HG03432 (cell line): ENCODE data around the gene ARMC12.
"Not testable (repeated sequence)": the region's sequence is repeated elsewhere in the genome, so short reads cannot be mapped to it uniquely, and the experiment has no call there.

Experiments used
- ATAC-seq: cut with Tn5 transposase; IDR thresholded peaks from one replicate; pipeline ENCODE4 v1.9.1; 2021; ENCODE audit warnings: mild to moderate bottlenecking, moderate library complexity; ENCODE audit not compliant: unreplicated experiment

ARMC12 gene, protein sequence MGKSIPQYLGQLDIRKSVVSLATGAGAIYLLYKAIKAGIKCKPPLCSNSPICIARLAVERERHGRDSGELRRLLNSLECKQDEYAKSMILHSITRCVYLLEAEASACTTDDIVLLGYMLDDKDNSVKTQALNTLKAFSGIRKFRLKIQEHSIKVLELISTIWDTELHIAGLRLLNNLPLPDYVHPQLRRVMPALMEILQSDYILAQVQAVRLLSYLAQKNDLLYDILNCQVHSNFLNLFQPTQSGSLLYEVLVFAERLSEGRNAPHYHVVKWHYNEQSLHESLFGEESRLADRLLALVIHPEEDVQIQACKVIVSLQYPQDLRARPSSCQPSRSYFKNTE

DNA sequence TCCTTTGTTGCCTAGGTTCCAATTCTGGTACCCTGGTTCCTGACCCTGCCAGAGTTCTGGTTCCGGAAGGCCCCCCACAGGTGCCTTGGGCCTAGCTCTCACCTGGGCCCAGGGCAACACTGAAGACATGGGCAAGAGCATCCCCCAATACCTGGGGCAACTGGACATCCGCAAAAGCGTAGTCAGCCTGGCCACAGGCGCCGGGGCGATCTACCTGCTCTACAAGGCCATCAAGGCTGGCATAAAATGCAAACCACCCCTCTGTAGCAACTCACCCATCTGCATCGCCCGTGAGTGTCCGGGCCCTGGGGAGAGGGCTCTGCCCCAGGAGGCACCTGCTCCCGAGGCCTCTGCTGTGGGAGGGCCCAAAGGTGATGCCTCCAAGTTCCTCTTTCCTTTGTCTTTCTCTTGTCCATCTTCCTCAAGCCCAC, at the start of gene ARMC12:
TSS of gene ARMC12 (plus strand) at position 51 of the 431 bp plus-strand sequence. CDS start at position 128, 77 bp downstream.
- no peak for ATAC-seq

DNA sequence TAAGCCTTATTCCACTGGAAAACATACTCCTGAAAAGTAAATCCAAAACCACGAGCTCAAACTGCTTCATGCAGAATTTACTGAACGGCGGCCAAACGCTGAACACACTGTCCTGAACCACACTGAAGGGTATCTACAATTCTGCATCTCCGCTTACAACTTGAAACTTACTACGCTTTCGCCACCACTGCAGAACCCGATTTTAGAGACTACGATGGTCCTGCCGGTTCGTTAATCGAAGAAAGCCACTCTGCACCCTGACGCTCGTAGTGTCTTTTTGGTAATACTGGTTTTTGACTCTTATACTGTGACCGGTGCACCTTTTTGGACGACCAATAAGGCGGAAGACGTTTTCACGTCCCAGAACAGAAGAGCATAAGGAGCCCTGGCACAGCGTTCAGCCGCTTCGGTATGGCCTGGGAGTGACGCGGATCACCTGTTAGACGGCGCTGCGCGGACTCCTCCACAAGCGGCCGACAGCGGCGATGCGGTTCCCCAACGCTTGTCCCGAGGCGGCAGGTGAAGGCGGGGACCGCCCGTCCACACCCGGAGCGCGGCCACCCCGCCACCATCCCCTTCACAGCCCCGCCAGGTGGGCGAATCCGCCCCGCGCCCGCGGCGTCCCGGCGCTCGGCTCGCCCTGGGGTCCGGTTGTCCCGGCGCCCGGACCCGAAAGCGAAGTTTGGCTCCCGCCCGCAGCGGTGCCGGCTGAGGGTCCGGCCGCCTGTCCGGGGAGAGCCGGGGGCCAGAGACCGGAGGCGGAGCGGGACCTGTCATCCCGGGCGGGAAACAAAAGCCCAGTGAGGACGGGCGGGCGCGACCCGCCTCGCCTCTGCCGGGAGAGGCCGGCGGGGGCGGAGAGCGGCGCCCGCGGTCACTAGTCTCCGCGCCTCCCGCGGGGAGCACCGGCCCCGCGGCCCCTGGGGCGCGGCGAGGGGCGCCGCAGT, 48.9 kb upstream of the ARMC12 start:
- peak; percentile 50 for ATAC-seq

DNA sequence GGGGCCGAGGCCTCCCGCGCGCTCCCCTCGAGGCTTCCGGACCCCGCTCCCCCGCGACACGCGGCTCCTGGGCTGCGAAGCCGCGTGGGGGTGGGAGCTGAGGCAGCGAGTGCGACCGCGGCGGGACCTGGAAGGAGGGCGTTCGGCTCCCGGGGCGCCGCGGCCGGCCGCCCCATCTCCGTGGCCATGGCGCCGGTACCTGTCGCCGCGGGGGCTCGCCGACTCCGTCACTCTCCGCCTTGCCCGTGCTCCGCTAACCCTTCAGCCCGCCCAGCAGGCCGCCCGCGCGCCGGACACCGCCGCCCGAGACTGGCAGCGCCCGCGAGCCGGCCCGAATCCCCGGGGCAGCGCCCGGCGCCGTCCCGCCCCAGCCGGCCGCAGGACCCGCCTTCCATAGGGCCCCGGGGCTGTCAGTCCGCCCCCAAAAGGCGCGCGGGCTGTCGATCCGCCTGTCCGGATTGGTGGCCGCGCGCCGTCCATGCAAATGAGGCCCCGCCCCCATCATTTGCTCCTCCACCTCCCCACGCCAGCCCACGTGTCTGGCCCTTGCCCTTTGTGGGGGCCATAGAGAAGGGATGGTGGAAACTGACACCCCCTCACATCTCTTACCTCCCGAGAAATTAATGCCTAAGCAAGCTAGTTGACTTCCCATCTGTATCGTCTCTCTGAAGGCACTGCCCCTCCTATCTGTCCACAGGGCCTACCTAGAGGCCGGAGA, 48.1 kb upstream of the ARMC12 start, which contains the start of gene FKBP5:
TSS of gene FKBP5 (minus strand) at position 311 of the 718 bp plus-strand sequence. CDS start 46,091 bp downstream, outside the sequence.
- peak; percentile 87 for ATAC-seq

DNA sequence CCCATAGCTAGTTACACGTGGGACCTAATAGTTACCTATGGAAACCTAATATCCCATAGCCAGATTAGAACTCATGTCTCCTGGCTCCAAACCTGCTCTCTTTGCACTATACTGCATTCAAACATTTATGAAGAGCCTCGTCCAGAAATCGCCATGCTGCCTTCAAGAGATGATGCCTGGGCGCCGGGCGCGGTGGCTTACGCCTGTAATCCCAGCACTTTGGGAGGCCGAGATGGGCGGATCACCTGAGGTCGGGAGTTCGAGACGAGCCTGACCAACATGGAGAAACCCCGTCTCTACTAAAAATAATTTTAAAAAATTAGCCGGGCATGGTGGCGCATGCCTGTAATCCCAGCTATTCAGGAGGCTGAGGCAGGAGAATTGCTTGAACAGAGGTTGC, 46.8 kb upstream of the ARMC12 start:
- ATAC-seq: not testable (repeated sequence)

DNA sequence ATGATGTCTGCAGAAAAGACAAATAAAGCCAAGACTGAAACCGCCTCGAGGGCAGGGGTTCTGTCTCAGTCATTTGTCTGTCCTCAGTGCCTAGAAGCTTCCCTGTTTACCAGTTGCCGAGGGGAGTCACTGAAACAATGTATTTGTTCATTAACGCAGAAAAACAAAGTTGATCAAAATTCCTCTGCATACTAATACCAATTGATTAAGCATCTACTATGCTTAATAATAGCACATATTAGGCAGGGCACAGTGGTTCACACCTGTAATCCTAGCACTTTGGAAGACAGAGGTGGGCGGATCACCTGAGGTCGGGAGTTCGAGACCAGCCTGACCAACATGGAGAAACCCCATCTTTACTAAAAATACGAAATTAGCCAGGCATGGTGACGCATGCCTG, 46.3 kb upstream of the ARMC12 start:
- no peak for ATAC-seq

DNA sequence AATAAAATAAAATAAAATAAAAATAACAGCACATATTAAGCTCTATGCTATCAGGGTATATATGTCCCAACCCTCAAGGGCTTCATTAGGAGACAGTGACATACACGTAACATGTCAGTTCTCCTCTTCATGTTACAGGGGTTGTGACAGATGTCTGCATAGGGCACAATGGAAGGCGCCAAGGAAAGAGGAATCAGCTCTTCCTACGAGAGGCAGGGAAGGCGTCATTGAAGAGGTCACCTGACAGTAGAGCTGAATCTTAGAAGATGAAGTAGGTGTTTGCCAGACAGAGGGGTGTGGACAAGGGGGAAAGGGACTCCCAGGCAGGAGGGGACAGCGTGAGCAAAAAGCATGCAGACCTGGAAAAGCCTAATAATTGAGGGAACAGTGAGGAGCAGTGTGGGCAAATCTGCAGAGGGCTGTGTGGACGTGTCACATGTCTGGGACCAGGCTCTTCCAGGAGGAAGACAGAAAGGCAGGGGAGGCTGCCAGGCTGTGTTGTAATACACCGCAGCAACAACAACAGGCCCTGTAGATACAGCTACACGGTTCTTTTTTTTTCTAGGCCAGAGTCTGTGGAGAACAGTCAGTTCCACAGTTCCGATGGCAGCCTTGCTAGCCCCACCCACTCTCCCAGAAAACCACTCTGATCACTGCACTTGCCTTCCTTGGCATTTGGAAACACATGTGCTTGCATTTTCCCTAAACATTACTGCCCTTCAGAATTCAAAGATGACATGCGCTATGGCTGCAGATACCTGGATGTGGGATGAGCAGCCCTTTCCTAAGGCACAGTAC, 45.6 kb upstream of the ARMC12 start:
- no peak for ATAC-seq

DNA sequence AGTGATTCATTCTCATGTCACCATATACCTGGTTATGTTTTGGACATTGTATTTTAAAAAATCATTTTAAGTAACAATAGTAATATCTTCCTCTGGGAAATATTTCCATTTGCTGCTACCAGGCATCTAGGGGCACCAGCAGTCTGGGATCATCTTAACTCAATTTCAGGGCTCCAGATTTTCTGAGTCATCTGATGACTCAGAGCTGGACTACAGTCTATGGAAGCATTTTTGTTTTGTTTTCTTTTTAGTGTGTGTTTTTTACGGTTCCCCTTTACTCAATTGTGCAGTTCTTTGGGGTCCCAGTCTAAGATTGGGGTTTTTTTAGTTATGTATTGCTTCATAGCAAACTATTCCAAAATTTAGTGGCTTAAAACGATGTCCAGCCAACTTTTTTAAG, 42.4 kb upstream of the ARMC12 start:
- no peak for ATAC-seq

DNA sequence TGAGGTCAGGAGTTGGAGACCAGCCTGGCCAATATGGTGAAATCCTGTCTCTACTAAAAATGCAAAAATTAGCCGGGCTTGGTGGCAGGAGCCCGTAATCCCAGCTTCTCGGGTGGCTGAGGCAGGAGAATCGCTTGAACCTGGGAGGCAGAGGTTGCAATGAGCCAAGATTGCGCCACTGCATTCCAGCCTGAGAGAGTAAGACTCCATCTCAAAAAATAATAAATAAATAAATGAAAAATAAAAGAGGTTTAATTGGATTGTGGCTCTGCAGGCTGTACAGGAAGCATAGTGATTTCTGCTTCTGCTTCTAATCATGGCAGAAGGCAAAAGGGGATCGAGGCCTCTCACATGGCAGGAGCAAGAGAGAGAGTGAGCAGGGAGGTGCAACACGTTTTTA, 38.4 kb upstream of the ARMC12 start:
- ATAC-seq: not testable (repeated sequence)

DNA sequence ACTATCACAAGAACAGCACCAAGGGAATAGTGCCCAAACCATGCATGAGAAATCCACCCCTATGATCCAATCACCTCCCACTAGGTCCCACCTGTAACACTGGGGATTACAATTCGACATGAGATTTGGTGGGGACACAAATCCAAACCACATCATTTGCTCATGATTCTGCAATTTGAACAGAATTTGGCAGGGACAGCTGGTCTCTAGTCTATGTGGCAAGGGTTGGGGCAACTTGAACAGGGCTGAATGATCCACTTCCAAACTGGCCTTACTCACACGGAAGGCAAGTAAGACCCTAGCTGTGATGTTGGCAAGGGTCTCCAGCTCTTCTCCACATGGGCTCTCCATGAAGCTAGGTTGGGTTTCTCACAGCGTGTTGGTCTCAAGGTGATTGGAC, 38.0 kb upstream of the ARMC12 start:
- no peak for ATAC-seq

DNA sequence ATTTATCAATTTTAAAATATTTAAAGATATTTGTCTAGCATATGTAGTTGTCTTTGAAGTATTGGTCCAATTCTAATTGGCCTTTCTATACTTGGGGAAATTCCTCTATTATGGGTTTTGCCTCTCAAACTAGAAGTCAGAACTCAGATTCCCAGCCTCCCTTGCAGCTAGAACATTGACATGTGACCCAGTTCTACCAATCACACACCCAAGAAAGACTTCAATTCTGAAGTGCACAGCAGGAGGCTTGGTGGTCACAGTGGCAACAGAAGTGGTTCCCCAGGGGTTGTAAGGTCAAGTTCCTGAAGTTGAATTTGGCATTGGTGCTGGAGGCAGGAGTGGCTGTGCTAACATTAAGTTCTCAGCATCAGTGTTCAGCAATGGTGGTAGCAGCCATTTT, 33.3 kb upstream of the ARMC12 start:
- ATAC-seq: no peak

DNA sequence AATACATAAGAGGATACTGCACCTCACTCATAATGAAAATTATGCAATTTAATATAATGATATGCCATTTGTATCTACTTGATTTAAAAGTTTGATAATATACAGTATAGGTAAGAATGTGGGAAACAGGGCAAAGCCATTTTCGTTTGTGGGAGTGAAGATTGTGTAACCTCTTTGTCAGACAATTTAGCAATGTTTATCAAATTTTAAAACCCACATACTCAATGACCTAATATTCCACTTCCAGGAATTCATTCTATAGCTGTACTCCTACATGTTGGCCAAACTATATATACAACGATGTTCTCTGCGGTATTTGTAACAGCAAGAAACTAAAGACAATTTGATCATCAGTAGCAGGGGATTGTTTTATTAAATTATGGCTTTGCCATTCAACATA, 30.4 kb upstream of the ARMC12 start:
- ATAC-seq: no peak

DNA sequence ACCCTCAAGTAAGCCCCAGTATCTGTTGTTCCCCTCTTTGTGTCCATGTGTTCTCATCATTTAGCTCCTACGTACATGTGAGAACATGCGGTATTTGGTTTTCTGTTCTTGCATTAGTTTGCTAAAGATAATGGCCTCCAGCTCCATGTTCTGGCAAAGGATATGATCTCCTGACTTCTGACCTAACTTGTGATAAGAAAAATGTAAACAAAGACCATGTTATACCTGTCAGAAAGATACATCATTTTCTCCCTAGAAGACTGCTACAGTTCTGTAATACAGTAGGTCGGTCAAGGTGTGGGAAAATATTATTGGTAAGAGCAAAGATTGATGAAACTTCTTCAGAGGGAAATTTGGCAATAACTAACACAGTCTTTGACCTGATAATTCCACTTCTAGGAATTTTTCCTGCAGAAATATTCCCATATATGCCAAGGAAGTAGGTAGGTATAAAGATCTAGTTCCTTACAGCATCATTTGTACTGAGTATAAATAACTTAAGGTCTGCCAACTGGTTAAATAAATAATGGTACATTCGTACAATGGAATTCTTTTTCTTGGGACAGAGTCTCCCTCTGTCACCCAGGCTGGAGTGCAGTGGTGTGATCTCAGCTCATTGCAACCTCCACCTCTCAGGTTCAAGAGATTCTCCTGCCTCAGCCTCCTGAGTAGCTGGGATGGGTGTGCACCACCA, 29.0 kb upstream of the ARMC12 start:
- ATAC-seq: no peak

DNA sequence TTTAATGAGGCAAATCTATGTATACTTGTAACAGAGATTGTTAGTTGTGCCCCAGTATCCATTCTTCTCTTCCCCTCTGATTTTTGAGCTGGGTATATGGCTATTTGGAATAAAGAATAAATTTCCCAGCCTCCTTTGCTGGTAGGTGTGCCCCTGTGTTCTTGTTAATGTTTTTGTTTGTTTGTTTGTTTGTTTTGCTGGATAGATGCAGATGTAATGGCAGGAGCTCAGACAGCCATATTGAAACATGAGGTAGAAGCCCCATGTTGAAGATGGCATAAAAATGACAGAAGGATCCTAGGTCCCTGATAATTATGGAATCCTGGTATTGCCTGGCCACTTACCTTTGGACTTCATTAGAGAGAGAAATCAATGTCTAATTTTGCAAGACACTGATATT, 28.2 kb upstream of the ARMC12 start:
- no peak for ATAC-seq

DNA sequence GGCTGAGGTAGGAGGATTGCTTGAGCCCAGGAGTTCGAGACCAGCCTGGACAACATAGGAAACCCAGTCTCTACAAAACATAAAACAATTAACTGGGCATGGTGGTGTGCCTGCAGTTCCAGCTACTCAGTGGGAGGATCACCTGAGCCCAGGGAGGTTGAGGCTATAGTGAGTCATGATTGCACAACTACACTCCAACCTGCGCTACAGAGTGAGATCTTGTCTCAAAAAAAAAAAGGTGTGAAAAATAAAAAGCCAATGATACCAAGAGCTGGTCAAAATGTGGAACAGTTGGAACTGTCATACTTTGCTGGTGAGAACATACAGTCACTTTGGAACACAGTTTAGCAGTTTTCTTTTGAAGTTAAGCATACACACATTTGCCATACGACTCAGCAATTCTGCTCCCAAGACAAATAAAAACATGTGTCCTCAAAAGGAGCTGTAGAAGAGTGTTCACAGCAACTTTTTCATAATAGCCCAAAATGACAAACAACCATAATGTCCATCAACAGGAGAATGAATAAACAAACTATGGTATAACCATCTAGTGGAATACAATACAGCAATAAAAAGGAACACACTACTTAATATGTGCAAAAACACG, 26.5 kb upstream of the ARMC12 start:
- no peak for ATAC-seq

DNA sequence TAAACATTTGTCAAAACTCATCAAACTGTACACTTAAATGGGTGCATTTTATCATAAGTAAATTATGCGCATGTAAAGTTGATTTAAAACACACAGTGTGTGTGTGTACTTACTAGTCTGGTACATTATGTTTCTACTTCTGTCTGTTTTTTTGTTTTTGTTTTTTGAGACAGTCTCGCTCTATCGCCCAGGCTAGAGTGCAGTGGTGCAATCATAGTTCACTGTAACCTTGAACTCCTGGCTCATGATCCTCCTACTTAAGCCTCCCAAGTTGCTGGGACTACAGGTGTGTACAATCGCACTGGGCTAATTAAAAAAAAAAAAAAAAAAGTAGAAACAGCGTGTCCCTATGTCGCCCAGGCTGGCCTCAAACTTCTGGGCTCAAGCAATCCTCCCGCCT, 25.1 kb upstream of the ARMC12 start:
- no peak for ATAC-seq

DNA sequence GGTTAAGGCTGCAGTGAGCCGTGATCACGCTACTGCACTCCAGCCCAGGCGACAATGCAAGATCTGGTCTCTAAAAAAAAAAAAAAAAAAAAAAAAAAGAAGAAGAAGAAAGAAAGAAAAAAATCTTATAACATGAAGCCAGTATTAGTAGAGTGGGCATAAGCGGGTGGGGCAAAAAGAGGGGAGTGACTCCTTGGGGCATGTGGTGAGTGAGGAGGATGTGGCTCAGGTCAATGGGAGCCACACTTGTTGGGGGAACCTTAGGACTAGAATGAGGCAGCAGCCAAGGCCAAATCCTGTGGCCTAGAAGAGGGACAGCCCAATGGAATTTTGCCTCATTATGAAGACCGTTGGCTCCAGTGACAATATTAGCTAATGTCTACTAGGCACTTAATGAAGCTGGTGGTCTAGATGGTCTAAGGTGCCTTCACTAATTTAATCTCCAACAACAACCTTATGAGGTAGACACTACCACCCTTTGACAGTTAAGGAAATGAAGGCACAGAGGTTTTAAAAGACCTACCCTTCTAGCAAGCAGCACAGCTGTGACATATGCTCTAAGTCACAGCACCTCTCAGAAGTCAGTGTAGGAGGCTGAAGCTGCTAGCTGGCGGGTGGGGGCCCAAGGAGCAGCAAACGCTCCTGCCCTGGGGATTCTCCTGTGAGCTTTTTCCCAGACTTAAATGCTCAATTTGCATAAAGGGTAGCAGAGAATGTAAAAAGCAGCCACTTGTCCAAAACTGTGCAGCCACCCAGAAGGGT, 23.6 kb upstream of the ARMC12 start:
- ATAC-seq: no peak

DNA sequence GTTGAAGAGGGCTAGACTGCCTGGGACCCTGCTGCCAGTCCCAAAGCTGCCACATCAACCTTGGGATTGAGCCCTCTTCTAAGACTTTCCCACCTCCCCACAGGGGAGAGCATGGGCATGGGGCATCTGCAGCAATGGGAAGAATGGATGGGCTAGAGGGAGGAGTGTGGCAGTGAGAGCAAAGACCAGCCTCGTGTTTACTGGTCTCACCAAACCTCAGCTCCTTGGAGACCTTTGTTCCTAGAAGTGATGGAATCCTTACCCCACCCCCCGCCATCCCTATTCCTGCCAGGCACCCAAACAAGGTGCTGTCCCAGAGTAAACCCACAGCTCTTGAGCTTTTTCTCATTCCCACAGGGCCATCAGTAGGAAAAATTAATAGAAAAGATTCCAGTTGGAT, 20.0 kb upstream of the ARMC12 start:
- no peak for ATAC-seq
